ENCODE measurements around the gene TIMM23.

GRCh38 chr10:46029461-46030030 lies 57.3 kb downstream of the TIMM23 start:
- TF ChIP-seq ARNT (IDR thresholded peaks at IDR 0.05) (no peak), PKNOX1 (IDR thresholded peaks at IDR 0.05) (no peak), NFRKB (IDR thresholded peaks at IDR 0.05) (no peak), HDGF (IDR thresholded peaks at IDR 0.05; ENCODE audit: borderline replicate concordance) (no peak), CTBP1 (IDR thresholded peaks at IDR 0.05; ENCODE audit: borderline replicate concordance) (no peak), BHLHE40 (IDR thresholded peaks at IDR 0.05; ENCODE audit: borderline replicate concordance) (no peak), FOXA1 (IDR thresholded peaks at IDR 0.05) (no peak)
